ENCODE measurements around the gene SAMD1. TPM values are rescaled to one million over a fixed set of nuclear protein-coding genes. Genes with fewer than 3 reads are reported as not detected.

SAMD1 gene
- total and polyA plus RNA-seq, 9 of the 15 experiments (the other 6 are each of a cell fraction or from before 2014, with no cell fraction given), result 2.9 to 96.0 (median 43.5) TPM

DNA sequence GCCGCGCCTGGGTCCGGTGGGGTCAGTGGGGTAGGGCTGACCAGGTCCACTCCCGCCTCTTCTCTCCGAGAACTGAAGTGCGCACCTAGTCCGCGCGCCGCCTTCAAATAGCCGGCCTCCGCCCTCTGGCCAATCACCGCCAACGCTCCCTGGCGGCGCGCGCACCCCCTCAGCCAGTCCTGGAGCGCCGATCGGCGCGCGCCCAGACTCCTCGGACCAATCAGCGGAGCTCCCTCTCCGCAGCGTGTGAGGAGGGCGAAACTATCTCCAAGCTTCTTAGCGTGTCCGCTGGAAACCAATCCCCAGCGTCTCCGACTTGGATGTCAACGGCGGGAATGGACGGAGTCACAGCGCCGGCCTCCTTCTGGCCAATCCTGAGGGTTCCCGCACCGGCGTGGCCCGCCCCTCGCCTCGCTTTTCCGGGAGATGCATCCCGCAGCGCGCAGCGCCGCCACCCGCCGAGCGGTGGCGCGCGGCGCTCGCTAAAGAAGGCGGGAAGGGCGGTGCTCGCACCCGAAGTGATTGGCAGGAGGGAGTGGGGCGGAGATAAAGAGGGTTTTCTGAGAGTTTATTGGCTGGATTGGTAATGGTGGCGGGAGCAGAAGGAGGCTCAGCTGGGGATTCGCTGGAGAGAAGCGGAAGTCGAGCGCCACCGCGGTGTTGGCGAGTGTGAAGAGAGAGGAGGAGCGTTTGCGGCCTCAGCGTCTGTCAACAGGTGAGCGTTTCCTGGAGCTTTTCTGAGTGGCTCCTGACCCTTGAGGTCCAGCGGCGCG lies 46.1 kb upstream of the SAMD1 start, which contains the start of gene ASF1B (continued):
- TF ChIP-seq ZNF445 (CRISPR knock-in tag; IDR thresholded peaks at IDR 0.05; ENCODE audit: low read depth), result no peak
- TF ChIP-seq ETS2 (tag; IDR thresholded peaks at IDR 0.05; ENCODE audit: borderline replicate concordance, poor library complexity, severe bottlenecking), result no peak
- TF ChIP-seq ZSCAN29 (IDR thresholded peaks at IDR 0.05), result no peak
- TF ChIP-seq RBBP5 (IDR thresholded peaks at IDR 0.05; ENCODE audit: borderline replicate concordance, insufficient read depth, low read length, poor library complexity, severe bottlenecking), result peak; percentile 2
- 0 out of 4 replicates have a peak, but pooled peaks of 1 of the 2 experiments have one; percentile 9 for TF ChIP-seq KDM4B (IDR thresholded peaks at IDR 0.05; ENCODE audit: borderline replicate concordance in 2 of 2, low read depth in 1 of 2)
- no peak for TF ChIP-seq ZNF780A (CRISPR knock-in tag; IDR thresholded peaks at IDR 0.05)
- peak; percentile 99 for TF ChIP-seq CXXC5 (CRISPR knock-in tag; IDR thresholded peaks at IDR 0.05)
- no peak; the same call in 1 of the 2 replicates for TF ChIP-seq ZNF24 (IDR thresholded peaks at IDR 0.05)
- no peak for TF ChIP-seq MCM5 (IDR thresholded peaks at IDR 0.05; ENCODE audit: low read depth)
- TF ChIP-seq RBM25 (IDR thresholded peaks at IDR 0.05; ENCODE audit: low read depth, low read length, severe bottlenecking), result peak; percentile 96
- TF ChIP-seq POLR3G (IDR thresholded peaks at IDR 0.05; ENCODE audit: extremely low read depth, insufficient read length, insufficient replicate concordance), result no peak
- no peak for TF ChIP-seq CHD4 (IDR thresholded peaks at IDR 0.05; ENCODE audit: insufficient read depth, insufficient replicate concordance, low read depth, low read length, poor library complexity, severe bottlenecking)
- TF ChIP-seq YBX1 (IDR thresholded peaks at IDR 0.05), result no peak
- TF ChIP-seq ZC3H11A (IDR thresholded peaks at IDR 0.05; ENCODE audit: low read depth, low read length), result no peak
- TF ChIP-seq ELF4 (CRISPR knock-in tag; IDR thresholded peaks at IDR 0.05), result no peak
- TF ChIP-seq HDAC1 (IDR thresholded peaks at IDR 0.05), result peak in 1 of 2 experiments; percentile 37; a peak in 2 of 4 replicates
- TF ChIP-seq, protein P1, sequence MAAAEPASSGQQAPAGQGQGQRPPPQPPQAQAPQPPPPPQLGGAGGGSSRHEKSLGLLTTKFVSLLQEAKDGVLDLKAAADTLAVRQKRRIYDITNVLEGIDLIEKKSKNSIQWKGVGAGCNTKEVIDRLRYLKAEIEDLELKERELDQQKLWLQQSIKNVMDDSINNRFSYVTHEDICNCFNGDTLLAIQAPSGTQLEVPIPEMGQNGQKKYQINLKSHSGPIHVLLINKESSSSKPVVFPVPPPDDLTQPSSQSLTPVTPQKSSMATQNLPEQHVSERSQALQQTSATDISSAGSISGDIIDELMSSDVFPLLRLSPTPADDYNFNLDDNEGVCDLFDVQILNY (CRISPR knock-in tag; IDR thresholded peaks at IDR 0.05), result 0 out of 2 replicates have a peak, but pooled peaks have one; percentile 71
- TF ChIP-seq PML (IDR thresholded peaks at IDR 0.05; ENCODE audit: low read length), result peak; percentile 79
- TF ChIP-seq SOX6 (IDR thresholded peaks at IDR 0.05), result peak; percentile 45; the same call in 1 of the 2 replicates
- TF ChIP-seq, protein P2, sequence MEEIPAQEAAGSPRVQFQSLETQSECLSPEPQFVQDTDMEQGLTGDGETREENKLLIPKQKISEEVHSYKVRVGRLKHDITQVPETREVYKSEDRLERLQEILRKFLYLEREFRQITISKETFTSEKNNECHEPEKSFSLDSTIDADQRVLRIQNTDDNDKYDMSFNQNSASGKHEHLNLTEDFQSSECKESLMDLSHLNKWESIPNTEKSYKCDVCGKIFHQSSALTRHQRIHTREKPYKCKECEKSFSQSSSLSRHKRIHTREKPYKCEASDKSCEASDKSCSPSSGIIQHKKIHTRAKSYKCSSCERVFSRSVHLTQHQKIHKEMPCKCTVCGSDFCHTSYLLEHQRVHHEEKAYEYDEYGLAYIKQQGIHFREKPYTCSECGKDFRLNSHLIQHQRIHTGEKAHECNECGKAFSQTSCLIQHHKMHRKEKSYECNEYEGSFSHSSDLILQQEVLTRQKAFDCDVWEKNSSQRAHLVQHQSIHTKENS (CRISPR knock-in tag; IDR thresholded peaks at IDR 0.05), result no peak
- 0 out of 2 replicates have a peak, but pooled peaks have one; percentile 0 for TF ChIP-seq RBM14 (IDR thresholded peaks at IDR 0.05; ENCODE audit: borderline replicate concordance, insufficient read depth, low read depth, low read length)
- no peak for TF ChIP-seq ZBTB7A (IDR thresholded peaks at IDR 0.05; ENCODE audit: borderline replicate concordance, control insufficient read depth, low read depth, low read length)
- TF ChIP-seq HNRNPL (IDR thresholded peaks at IDR 0.05; ENCODE audit: low read depth, low read length), result no peak
- peak; percentile 51; the same call in 1 of the 2 replicates for TF ChIP-seq HLTF (IDR thresholded peaks at IDR 0.05)
- TF ChIP-seq, protein P3, sequence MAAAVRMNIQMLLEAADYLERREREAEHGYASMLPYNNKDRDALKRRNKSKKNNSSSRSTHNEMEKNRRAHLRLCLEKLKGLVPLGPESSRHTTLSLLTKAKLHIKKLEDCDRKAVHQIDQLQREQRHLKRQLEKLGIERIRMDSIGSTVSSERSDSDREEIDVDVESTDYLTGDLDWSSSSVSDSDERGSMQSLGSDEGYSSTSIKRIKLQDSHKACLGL (CRISPR knock-in tag; IDR thresholded peaks at IDR 0.05; ENCODE audit: borderline replicate concordance, poor library complexity, severe bottlenecking), result no peak
- TF ChIP-seq MIER1 (IDR thresholded peaks at IDR 0.05; ENCODE audit: low read depth), result no peak
